HG02970 (cell line): ENCODE data around the gene CADPS2.

Experiments used
- ATAC-seq: cut with Tn5 transposase; IDR thresholded peaks from one replicate; pipeline ENCODE4 v1.9.1; 2021; ENCODE audit warnings: mild to moderate bottlenecking, moderate library complexity, moderate number of reproducible peaks; ENCODE audit not compliant: unreplicated experiment, low FRiP score

CADPS2 gene

GRCh38 chr7:122550545-122550944 is 335.7 kb downstream of the CADPS2 start:
- ATAC-seq: no peak

GRCh38 chr7:122549578-122549977 is 336.7 kb downstream of the CADPS2 start:
- no peak for ATAC-seq

DNA sequence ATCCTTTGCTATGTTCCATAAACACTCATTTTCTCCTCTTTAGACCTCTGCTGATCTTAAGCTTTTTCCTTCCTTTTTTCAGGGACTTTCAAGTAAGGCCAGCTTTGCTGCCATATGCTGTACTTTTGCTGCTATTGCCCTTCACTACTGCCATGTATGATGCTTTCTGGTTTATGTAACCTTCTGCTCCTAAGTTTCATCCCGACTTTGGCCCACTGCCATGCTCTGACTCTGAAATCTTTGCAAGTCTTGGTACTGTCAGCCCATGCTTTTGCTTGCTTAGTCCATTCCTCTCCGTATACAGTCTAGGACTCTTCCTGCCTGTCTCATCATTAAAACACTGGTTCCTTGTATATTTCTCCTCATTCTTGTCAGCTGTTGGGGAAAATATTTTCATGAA is 339.8 kb downstream of the CADPS2 start:
- ATAC-seq: no peak

DNA sequence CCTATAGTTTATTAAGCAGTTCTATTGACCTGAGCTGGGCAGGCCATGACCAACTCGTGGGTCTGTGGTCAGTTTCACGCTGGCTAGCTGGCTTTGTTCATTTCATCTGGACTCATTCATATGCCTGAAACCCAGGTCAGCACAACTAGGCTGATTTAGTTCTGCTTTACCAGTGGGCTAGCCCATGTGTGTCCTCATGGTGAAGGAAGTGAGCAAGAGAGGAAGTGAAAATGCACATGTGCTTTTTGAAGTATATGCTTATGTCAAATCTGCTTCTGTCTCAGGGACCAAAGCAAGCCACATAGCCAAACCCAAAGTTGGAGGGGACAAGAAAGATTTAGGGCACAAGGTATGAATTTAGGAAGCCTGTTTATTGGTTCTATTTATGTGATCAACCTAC is 341.8 kb downstream of the CADPS2 start:
- peak; percentile 77 for ATAC-seq

DNA sequence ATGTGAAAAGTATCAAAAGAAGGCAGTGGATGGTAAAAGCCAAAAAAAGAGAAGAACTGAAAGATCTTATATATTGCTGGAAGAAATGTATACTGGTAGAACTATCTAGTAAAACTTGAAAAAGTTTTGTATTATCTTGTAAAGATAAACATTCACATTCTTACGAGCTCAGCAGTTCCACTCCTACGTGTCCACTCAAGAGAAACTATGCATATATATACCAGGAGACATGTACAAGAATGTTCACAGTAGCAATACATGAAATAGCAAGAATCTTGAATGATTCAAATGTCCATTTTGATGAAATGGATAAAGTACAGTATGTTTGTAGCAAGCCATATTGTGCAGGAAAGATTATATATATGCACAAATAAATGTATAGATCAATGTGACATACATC is 342.4 kb downstream of the CADPS2 start:
- ATAC-seq: no peak

DNA sequence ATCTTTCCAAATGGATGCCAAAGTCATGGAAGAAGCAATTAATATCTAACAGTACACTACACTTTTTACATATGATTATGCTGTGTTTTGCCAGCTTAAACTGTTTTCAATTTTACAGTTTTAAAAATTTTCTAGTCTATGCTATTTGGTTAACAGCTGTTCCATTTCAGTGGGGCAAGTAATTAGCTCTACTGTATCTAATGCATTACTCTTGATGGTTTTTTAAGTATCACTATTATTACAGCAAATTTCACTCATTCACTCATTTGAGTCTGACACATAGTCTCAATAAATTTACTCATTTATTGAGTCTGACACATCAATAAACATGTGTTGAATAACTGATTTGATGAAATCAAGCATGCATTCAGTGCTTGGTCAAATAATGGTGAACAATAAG is 343.1 kb downstream of the CADPS2 start:
- no peak for ATAC-seq

DNA sequence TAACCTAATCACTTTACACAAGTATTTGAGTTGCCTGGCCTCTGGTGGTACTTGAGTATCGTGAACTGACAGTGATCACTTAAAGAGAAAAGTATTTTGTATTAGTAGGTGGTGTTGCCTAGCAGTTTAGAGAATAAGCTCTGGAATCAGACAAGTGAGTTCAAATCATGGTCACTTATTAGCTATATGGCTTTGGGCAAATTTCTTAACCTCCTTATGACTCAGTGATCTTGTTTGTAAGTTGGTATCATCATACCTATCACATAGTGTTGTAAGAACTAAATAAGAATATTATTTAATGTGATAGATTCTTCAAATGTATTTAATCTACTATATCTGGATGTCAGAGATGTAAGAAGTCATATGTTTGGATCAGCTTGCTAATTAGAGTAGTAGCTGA is 351.2 kb downstream of the CADPS2 start:
- no peak for ATAC-seq

DNA sequence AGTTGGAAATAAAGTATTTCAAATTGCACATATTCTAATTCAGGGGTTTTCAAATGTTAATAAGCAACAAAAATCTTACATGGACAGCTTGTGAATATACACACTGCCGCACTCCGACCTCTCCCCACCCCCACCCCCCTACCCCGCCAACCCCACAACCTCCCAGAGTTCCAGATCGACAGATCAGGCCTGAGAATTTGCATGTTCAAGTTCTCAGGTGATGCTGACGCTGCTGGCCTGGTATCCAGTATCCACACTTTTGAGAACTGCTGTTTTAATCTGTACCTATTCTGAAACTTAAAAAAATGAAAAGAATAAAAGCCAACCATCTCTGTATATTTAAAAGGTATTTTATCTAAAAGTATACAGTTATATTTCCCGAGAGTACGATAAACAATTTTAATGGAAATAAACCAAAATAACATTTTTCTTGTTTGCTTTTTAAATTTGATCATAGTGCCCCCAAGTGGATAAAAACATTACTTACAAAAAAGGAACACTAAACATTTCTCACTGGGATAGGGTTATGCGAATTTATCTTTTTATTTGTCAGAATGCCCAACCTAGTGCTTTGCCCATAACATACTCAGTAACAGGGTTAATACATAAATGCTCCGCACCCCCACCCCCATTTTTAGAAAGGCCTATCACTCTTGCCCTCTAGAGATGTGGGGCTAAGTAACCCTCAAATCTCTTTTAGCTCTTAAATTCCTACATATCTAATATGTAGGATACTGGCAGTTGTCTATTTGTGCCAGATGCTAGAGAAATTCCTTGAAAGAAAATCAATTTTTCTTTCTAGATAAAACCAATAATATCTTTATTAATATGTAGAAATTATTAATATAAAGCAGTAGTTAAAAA is 353.6 kb downstream of the CADPS2 start:
- ATAC-seq: no peak

GRCh38 chr7:122528879-122529481 is 357.3 kb downstream of the CADPS2 start:
- ATAC-seq: no peak

- no peak for ATAC-seq
Measured at GRCh38 chr7:122525355-122525754, 360.9 kb downstream of the CADPS2 start.

GRCh38 chr7:122521767-122522166 is 364.5 kb downstream of the CADPS2 start:
- no peak for ATAC-seq

- ATAC-seq: no peak
Measured at GRCh38 chr7:122520971-122521555, 365.2 kb downstream of the CADPS2 start.

DNA sequence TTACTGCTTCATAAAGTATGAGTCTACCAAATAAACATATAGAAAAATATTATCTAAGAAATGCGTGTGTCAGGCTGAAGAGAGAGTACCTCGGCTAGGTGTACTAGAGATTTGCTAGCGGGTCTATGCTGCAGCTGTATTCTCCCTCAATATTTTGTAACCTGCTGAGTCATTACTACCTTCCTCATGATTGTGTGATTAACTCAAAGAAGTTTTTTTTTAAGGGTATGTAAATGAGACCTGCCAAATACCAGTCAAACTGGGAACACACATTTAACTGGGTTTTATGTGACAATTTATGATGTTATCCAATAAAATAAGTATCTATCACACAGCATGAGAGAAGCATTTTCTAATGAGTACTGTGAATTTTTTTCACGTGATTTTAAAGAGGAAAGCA is 367.8 kb downstream of the CADPS2 start:
- no peak for ATAC-seq

DNA sequence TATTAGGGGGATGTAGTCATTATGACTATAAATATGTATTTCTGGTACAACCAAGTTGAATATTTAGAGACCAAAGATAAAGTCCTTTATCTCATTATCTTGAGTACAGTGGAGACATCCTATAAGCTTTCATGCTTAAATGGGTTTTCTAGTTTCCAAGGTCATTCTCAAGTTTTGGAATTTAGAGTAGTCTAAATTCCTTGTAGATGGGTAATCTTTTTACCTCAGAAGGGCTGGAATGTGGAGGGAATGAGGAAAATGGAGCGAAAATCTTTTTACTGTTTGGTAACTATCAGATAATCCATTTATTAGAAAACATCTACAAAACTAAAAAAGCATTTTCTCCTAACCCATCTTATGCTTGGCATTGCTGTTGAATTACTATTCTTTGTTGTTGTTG is 368.7 kb downstream of the CADPS2 start:
- no peak for ATAC-seq

GRCh38 chr7:122515404-122515803 is 370.9 kb downstream of the CADPS2 start:
- ATAC-seq: no peak

DNA sequence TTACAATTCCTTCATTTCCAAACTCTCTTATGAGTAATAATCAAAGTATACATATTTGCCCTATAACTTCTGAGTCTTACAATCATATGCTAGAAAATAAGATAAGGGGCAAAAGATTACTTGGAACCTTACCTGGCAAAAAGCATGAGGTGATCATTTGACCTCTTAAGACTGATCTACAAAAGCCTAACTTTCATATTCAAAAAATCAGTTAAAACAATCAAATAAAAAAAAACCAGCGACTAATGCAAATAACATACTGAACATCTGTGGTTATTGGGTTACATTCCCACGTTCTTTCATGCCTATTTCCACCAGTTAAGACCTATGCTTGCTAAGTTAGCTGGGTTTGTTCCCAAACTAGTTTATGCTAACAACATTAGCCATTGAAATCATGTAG is 375.0 kb downstream of the CADPS2 start:
- ATAC-seq: no peak

GRCh38 chr7:122507591-122507990 is 378.7 kb downstream of the CADPS2 start:
- ATAC-seq: no peak

DNA sequence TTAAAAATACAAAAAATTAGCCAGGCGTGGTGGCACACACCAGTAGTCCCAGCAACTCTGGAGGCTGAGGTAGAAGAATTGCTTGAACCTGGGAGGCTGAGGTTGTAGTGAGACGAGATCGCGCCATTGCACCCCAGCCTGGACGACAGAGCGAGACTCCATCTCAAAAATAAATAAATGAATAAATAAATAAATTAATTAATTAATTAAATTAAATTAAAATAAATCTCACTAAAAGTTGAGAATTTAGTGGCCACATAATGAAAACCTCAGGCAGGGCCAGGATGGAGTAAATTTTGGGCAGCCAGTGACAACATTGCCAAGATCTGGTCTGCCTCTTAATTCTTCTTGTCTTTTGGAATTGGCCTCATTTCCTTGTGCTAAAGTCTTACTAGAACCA is 394.3 kb downstream of the CADPS2 start:
- no peak for ATAC-seq

- no peak for ATAC-seq
Measured at GRCh38 chr7:122488241-122488640, 398.0 kb downstream of the CADPS2 start.

DNA sequence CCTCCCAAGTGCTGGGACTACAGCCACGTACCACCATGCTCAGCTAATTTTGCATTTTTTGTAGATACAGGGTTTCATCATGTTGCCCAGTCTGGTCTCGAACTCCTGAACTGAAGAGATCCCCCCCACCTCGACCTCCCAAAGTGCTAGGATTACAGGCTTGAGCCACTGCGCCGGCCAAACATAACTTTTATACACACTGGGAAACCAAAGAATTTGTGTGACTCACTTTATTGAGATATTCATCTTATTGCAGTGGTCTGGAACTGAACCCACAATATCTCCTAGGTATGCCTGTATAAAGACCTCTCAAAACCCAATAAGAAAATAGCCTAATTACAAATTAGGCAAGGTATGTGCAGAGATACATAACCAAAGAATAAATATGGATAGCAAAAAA is 399.1 kb downstream of the CADPS2 start:
- no peak for ATAC-seq

GRCh38 chr7:122485856-122486255 is 400.4 kb downstream of the CADPS2 start:
- no peak for ATAC-seq

DNA sequence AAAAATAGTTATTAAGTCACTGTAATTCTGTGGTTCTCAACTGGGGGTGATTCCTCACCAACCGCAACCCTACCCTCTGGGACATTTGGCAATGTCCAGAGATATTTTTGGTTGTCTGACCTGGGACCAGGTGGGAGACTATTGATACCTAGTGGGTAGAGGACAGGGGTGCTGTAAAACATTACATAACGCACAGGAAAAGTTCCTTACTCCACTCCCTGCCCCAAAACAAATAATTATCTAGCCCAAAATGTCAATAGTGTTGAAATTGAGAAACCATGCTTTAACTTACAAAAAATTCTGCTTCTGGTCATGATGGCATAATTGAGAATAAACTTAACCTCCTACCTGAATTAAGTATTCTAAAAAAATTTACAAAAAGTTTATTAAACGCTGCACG is 404.0 kb downstream of the CADPS2 start:
- ATAC-seq: no peak
